ENCODE data around the gene SYT5. TPM values are rescaled to one million over a fixed set of nuclear protein-coding genes. Genes with fewer than 3 reads are reported as not detected.
"Not testable (repeated sequence)": the region's sequence is repeated elsewhere in the genome, so short reads cannot be mapped to it uniquely, and the experiment has no call there.

Gene SYT5
- polyA plus RNA-seq, 1 donor: 0.30 TPM

- DNase-seq: no peak
Observed at GRCh38 chr19:55171440-55171839, 8.6 kb downstream of the SYT5 start.

DNA sequence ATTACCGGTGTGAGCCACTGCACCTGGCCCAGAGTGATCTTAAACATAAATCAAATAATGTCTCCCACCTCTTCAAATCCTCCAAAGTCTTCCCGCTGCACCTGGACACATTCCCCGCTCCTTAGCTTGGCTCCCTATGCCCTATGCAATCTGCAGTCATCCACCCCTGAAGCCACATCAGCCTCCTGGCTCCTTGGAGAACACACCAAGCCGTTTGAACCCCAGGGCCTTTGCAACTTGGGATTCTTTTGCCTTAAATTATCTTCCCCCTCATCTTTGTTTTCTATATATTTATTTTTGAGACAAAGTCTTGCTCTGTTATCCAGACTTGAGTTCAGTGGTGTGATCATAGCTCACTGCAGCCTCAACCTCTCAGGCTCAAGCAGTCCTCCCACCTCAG is 11.0 kb downstream of the SYT5 start:
- DNase-seq: no peak

GRCh38 chr19:55166530-55167268 is 13.4 kb downstream of the SYT5 start, which contains the start of gene DNAAF3:
Gene DNAAF3 (minus strand): TSS chr19:55166613. CDS start chr19:55166413, 200 bp downstream.
- peak; percentile 95 for DNase-seq

GRCh38 chr19:55165952-55166529 is 14.0 kb downstream of the SYT5 start:
- peak; percentile 52 for DNase-seq

DNA sequence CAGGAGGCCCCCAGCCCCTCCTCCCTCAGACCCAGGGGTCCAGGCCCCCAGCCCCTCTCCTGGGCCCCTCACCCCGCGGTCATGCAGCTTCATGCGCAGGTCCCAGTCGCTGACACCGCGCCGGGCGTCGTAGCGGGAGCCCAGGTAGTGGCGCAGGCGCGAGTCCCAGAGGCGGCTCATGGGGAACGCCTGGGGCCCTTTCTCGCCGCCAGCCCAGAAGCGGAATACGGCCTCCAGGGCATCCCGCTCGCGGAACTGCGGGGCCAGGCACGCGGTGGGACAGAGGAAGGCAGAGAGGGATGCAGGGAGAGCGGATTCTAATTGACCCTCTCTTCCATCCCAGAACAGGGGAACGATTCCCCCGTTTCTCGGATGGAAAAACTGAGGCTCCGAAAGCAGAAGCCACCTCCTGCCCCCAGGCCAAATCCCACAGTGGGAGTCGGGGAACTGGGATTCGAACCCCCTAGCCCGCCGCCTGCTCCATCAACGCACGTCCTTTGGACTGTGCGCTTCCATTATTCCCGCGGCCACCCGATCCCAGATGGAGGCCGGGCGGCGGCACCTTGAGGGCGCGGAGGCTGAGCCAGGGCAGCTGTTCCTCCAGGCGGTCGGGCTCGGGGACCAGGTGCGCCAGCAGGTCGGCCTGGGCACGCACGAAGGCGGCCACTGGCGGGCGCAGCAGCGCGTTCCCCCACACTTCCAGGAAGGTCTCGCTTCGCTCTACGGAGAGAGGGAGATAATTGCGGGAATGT is 18.3 kb downstream of the SYT5 start:
- no peak for DNase-seq

DNA sequence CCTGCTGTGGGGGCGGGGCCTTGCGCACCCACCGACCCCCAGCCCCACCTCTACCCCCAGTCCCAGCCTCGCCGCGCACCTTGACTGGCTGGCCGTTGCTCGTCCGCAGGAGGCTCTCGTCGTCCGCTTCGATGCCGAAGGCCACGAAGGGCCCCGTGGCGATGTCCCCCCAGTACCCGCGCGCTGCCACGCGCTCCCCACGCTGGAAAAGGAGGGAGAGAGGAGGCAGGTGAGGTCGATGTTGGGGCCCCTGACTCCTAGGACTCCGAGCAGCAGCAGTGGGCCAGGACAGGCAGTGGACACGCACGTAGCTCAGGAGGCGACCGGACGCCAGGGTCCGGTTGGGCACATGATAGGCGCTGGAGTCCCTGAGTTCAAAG is 19.1 kb downstream of the SYT5 start:
- DNase-seq: no peak

DNA sequence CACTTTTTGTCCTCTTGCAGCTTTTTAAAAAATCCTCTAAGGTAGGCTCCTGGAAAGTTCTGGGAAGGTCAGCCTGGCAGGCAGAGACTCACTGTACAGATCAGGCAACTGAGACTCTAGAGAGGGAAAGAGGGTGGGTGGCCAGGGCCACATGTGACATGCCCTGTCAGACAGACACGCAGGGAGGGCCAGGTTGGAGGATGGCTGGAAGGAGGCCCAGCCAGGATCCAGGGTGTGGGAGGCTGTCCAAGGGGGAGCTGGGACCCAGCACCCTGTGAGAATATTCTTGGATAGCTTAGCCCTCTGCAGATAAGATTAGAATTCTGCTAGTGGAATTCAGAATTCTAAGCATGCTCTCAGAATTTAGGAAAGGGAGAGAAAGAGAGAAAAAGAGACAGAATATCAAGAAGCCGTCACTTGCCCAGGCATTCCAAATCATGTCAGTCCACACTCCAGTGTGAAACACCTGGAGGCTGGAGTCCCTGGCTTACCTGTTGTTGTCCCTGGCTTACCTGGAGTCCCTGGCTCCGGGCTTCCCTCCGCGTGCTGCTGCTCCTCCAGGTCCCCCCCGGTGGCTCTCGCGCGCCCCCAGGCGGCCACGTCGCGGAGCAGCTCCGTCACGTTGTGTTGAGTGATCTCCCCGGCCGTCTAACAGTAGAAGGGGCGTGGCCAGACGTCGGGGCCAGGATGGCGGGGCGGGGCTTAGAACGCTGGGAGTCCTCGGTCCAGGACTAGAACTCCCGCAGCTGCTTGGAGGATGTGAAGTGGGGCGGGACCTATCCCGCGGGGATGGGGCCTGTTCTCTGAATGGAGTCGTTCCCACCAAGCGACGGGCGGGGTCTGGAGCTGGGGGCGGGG is 19.7 kb downstream of the SYT5 start:
- DNase-seq: peak; percentile 81

DNA sequence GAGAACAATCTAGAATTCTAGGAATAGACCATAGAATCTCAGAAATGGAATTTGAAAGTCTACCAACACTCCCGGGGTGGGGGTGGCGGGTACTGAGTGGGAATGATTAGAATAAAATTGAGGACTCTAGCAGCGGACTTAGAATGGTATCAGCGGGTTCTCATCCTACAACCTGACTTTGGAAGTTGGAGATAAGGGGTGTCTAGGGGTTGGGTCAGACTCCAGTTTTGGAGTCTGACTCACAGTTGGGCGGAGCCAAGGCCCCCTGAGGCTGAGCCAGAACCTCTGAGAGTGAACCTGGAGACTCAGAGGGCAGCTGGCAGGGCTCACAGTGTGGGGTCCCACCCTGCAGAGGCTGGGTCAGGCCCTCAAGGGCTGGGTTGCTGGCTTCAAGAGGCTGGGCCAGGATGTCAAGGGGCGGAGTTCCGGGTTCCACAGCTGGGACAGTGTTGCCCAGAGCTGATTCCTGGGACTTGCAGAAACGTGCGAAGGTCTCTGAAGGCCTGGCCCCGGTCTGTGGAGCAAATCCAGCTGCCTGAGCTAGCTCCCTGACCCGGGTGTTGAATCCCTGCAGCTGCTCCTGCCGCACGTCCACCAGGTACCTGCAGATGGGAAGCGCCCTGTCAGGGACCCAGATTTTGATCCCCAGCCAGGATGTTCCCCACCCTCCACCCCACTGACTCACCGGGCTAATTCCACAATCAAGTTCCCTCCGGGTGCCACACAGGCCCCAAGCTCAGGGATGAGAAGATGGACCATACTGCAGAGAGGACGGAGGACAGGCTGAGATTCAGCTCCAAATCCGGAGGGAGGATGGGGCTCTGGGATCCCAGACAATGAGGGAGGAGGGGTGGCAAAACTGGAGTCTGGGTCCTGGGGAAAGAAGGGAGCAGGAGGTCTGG is 21.0 kb downstream of the SYT5 start:
- DNase-seq: no peak

- no peak for DNase-seq
Observed at GRCh38 chr19:55158423-55158822, 21.7 kb downstream of the SYT5 start.

GRCh38 chr19:55157064-55157908 is 22.8 kb downstream of the SYT5 start, which contains the start of gene TNNI3:
Gene TNNI3 (minus strand): TSS chr19:55157732. CDS start chr19:55157589, 143 bp downstream.
- no peak for DNase-seq

GRCh38 chr19:55156202-55157063 is 23.7 kb downstream of the SYT5 start:
- DNase-seq: peak; percentile 58

GRCh38 chr19:55155784-55156183 is 24.3 kb downstream of the SYT5 start:
- not testable (repeated sequence) for DNase-seq

DNA sequence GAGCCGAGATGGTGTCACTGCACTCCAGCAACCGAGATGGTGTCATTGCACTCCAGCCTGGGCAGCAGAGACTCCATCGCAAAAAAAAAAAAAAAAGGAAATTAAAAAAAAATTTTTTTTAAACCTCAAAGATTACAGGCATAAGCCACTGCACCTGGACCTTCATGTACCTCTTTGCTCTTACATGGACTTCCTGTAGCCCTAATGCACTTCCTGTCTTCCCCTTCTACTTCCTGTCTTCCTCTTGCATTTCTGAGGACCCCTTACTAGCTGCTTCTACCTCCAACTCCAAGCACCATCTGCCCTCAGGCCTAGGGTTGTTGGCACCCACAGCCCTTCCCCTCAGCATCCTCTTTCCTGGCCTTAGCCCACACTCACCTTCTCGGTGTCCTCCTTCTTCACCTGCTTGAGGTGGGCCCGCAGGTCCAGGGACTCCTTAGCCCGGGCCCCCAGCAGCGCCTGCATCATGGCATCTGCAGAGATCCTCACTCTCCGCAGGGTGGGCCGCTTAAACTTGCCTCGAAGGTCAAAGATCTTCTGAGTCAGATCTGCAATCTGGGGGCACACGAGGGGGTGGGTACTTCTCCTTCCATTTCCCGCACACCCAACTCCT is 26.3 kb downstream of the SYT5 start:
- DNase-seq: no peak

DNA sequence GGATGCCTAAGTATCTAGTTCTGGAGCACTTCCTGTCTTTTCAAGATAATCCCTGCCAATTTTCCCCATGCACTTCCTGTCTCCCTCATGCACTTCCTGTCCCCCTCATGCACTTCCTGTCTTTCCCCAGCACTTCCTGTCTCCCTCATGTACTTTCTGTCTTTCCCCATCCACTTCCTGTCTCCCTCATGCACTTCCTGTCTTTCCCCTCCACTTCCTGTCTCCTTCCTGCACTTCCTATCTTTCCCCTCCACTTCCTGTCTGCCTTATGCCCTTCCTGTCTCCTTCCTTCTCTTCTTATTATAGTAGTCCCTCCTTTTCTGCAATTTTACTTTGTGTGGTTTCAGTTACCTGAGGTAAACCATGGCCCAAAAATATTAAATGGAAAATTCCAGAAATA is 28.1 kb downstream of the SYT5 start:
- DNase-seq: no peak

DNA sequence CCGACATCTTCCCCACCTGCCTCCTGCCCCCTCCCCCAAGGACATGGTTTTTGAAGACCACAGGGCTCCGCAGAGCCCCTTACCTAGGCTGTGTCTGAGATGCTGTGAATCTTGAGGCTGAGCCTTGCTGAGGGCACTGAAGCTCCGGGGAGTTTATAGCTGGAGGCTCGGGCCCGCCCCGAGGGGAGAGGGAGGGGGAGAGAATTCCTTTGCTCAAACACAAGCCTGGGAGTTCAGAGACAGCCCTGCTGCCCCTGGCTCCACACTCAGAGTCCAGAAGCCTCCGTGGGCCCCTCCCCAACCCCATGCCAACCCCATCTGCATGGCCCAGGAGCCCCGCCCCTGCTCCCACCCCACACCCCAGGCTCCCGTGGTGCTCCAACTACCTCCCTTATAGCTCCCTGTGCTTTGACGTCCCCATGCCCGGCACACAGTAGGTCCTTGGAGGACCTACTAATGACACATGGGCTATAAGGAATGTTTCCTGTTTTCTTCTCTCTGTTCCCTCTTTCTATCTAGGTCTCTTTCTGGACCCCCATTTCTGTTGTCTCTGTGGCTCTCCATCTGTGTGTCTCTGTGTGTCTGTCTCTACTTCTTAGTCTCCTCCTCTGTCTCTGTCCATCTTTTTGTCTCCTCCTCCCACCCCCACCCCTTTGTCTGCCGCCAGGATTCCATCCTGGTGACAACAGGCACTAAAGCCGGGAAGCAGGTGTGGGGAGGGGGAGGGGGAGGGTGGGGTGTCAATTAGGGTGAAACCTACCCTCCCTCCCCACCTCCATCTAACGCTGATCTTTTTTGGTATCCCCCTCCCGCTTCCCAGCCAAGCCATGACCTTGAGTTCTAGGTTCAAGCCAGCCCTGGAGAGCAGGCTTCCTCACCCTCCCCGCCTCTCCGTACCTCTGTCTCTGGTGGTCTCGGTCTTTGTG is 30.7 kb downstream of the SYT5 start, which contains the start of gene TNNT1:
TNNT1 (minus strand) TSS at position 129 of the 926 bp plus-strand sequence. CDS start 2,049 bp downstream, outside the sequence.
- no peak for DNase-seq

- DNase-seq: no peak
Observed at GRCh38 chr19:55147545-55148251, 32.4 kb downstream of the SYT5 start.
